DND-41 (cell line): ENCODE results near the gene XRCC5.
A peak's percentile ranks its signal among the peaks of the same experiment; 100 is the strongest.

ENCODE experiments used
- ATAC-seq: fragments of 200-7000 bp; cut with Tn5 transposase; 3 replicates; pipeline ENCODE4 v1.9.1; 2021; ENCODE audit warnings: low read depth; ENCODE audit not compliant: insufficient read depth
- DNase-seq: peaks from one replicate; pipeline ENCODE4 v3.0.0-alpha.2; 2020
- H2AFZ ChIP-seq: 2 replicates; pipeline ENCODE4 v1.6.0; 2012; ENCODE audit warnings: low read depth, low read length
- H3K27ac ChIP-seq: 2 replicates; pipeline ENCODE4 v1.5.1; 2012; ENCODE audit warnings: low read length, inconsistent platforms
- H3K27me3 ChIP-seq: fragments of 200-600 bp; sonication (generic); 2 replicates; pipeline ENCODE4 v1.6.0; 2012; ENCODE audit warnings: low read length, mild to moderate bottlenecking, inconsistent platforms; ENCODE audit not compliant: insufficient read depth, poor library complexity
- H3K36me3 ChIP-seq: 2 replicates; pipeline ENCODE4 v1.5.1; 2012; ENCODE audit warnings: low read length, inconsistent platforms; ENCODE audit not compliant: insufficient read depth
- H3K4me1 ChIP-seq: 2 replicates; pipeline ENCODE4 v1.5.1; 2012; ENCODE audit warnings: mild to moderate bottlenecking, low read length; ENCODE audit not compliant: insufficient read depth
- H3K4me2 ChIP-seq: 2 replicates; pipeline ENCODE4 v1.6.0; 2012; ENCODE audit warnings: mild to moderate bottlenecking, moderate library complexity, low read length, inconsistent platforms; ENCODE audit not compliant: insufficient read depth
- H3K4me3 ChIP-seq, 2 experiments: fragments of 200-600 bp in 1 of 2; shearing (Covaris generic) in 1 of 2; 2 replicates each; pipeline ENCODE4 v1.5.1; 2012 to 2016; ENCODE audit warnings: inconsistent platforms in 2 of 2, low read length in 2 of 2, mild to moderate bottlenecking in 2 of 2, low read depth in 1 of 2, moderate library complexity in 1 of 2
- H3K79me2 ChIP-seq: 2 replicates; pipeline ENCODE4 v1.6.0; 2012; ENCODE audit warnings: low read length, inconsistent platforms; ENCODE audit not compliant: insufficient read depth
- H3K9ac ChIP-seq: 2 replicates; pipeline ENCODE4 v1.6.0; 2012; ENCODE audit warnings: low read depth, mild to moderate bottlenecking, inconsistent platforms, low read length, moderate library complexity
- H3K9me3 ChIP-seq: 2 replicates; pipeline ENCODE4 v1.5.1; 2012; ENCODE audit warnings: low read length, moderate library complexity, mild to moderate bottlenecking, inconsistent platforms; ENCODE audit not compliant: insufficient read depth, severe bottlenecking
- H4K20me1 ChIP-seq: 2 replicates; pipeline ENCODE4 v1.6.0; 2012; ENCODE audit warnings: low read length; ENCODE audit not compliant: insufficient read depth
- EZH2 ChIP-seq: IDR thresholded peaks from 3 replicates; pipeline ENCODE4 v1.6.1; 2012; ENCODE audit warnings: borderline replicate concordance, low read depth, mild to moderate bottlenecking, moderate library complexity, low read length, inconsistent platforms; ENCODE audit not compliant: severe bottlenecking
- TF ChIP-seq, protein P1 (sequence below): IDR thresholded peaks from 2 replicates; pipeline ENCODE4 v1.5.1; 2012; ENCODE audit warnings: borderline replicate concordance, low read length, moderate library complexity, mild to moderate bottlenecking; ENCODE audit not compliant: poor library complexity, severe bottlenecking; ENCODE audit errors: extremely low read depth

XRCC5 gene

DNA sequence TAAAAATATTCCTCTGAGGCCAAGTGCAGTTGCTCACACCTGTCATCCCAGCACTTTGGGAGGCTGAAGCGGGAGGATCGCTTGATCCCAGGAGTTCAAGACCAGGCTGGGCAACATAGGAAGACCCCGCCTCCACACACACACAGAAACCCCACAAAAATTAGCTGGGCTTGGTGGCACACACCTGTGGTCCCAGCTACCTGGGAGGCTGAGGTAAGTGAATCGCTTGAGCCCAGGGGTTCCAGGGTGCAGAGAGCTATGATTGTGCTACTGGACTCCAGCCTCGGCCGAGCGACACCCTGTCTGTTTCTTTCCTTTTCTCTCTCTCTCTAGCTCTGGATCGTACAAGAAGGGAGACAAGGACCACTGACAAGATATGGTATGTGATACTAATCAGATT lies 1.8 kb upstream of the XRCC5 start:
- Histone ChIP-seq H4K20me1 (peaks cover 15% of the 10 kb centered on the region), H3K36me3 (peaks cover 22% of the 10 kb centered on the region), H3K79me2 (peaks cover 32% of the 10 kb centered on the region), H3K9me3 (no peaks in the 10 kb centered on the region), H3K4me3 (no peak overlapping the region), H3K4me1 (peaks cover 31% of the 10 kb centered on the region), H3K4me2 (no peak overlapping the region), H2AFZ (peak overlapping the region; percentile 59; the same call in 1 of the 2 replicates), H3K27ac (no peak overlapping the region), H3K9ac (no peak overlapping the region), H3K27me3 (no peaks in the 10 kb centered on the region)
- TF ChIP-seq, protein P1, sequence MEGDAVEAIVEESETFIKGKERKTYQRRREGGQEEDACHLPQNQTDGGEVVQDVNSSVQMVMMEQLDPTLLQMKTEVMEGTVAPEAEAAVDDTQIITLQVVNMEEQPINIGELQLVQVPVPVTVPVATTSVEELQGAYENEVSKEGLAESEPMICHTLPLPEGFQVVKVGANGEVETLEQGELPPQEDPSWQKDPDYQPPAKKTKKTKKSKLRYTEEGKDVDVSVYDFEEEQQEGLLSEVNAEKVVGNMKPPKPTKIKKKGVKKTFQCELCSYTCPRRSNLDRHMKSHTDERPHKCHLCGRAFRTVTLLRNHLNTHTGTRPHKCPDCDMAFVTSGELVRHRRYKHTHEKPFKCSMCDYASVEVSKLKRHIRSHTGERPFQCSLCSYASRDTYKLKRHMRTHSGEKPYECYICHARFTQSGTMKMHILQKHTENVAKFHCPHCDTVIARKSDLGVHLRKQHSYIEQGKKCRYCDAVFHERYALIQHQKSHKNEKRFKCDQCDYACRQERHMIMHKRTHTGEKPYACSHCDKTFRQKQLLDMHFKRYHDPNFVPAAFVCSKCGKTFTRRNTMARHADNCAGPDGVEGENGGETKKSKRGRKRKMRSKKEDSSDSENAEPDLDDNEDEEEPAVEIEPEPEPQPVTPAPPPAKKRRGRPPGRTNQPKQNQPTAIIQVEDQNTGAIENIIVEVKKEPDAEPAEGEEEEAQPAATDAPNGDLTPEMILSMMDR: no peak
- TF ChIP-seq EZH2: no peak
- no peak for ATAC-seq
- DNase-seq: no peak

DNA sequence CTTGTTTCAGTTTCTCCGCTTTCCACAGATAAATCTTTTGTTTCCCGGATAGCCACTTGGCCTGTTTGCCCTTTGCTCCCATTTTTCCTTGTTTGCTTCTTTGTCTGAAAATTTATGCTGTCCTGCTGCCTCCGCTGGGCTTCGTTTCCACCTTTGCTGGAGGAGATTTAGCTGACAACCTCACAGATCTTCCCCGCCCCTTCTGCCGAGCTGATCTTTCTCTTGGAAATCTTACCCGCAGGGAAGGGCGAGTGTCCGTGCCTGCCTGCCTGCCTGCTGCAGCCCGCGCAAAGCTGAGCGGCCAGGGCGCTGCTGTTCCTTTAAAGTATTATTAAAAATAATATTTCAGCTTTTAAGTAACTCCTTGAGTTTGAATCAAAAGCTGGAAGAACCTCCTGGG lies 1.4 kb upstream of the XRCC5 start:
- Histone ChIP-seq H3K9me3 (no peaks in the 10 kb centered on the region), H3K36me3 (peaks cover 26% of the 10 kb centered on the region), H3K27me3 (no peaks in the 10 kb centered on the region), H3K4me2 (no peak overlapping the region), H2AFZ (peak overlapping the region; percentile 59; the same call in 1 of the 2 replicates), H3K4me1 (peaks cover 35% of the 10 kb centered on the region), H4K20me1 (peaks cover 19% of the 10 kb centered on the region), H3K27ac (no peak overlapping the region), H3K4me3 (no peak overlapping the region), H3K79me2 (peaks cover 36% of the 10 kb centered on the region), H3K9ac (0 out of 2 replicates have a peak overlapping the region, but pooled peaks have one; percentile 93)
- TF ChIP-seq, protein P1: no peak
- no peak for TF ChIP-seq EZH2
- no peak for ATAC-seq
- no peak for DNase-seq

DNA sequence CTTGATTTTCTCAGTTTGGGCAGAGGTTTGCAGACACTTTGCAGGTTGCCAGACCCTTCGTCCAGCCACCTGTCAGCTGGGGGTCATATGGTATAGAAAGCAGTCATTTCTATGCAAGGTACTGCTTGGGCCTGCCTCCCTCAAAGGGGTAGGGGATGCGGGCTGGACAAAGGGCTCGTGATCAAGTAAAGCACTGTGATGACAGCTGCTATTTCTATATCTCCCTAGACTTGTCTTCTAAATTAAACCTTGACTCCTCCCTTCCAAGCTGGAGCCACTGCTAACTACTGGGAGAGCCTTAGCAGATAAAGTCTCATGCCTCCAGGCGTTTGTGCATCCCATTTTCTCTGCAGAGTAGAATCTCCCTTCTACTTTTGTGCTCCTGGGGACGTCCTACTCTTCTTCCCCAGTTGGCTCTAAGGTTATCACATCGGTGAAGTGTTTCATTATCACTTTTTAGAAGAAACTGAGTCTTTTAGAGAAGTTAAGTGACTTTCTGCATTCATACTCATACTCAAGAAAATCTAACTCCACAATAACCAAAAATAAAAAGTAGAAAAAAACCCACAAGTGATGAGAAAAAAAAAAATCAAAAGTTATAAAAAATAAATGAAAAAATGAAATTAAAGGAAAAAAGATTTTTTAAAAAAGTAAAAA lies 710 bp upstream of the XRCC5 start:
- peaks cover 33% of the 10 kb centered on the region for H3K36me3 ChIP-seq
- H2AFZ ChIP-seq: no peak overlapping the region
- H3K9ac ChIP-seq: peak overlapping the region; percentile 93
- H3K9me3 ChIP-seq: no peaks in the 10 kb centered on the region
- ATAC-seq: no peak
- no peaks in the 10 kb centered on the region for H3K27me3 ChIP-seq
- H3K4me2 ChIP-seq: peak overlapping the region; percentile 60
- TF ChIP-seq, protein P1: no peak
- TF ChIP-seq EZH2: no peak
- H3K27ac ChIP-seq: peak overlapping the region; percentile 71
- DNase-seq: peak; percentile 18
- H3K4me1 ChIP-seq: peaks cover 42% of the 10 kb centered on the region
- peaks cover 42% of the 10 kb centered on the region for H3K79me2 ChIP-seq
- H4K20me1 ChIP-seq: peaks cover 23% of the 10 kb centered on the region
- peak overlapping the region; percentile 12 to 82; a peak in 3 of 4 replicates for H3K4me3 ChIP-seq
